Cardiac muscle cell (in vitro differentiated cells and primary cell): ENCODE data around the gene MIER3. TPM values are rescaled to one million over a fixed set of nuclear protein-coding genes. Genes with fewer than 3 reads are reported as not detected.
A peak's percentile ranks its signal among the peaks of the same experiment; 100 is the strongest.

Source experiments
- DNase-seq, 2 donors: peaks; one replicate each; pipeline versions ENCODE4 v3.0.0 to v3.0.0-alpha.2; 2010 to 2017; ENCODE audit warnings: low read depth in 1 of 2, low spot score in 1 of 2
- H3K27ac ChIP-seq: fragments of 200-600 bp; sonication (generic); 2 replicates; pipeline ENCODE4 v1.5.1; 2016
- H3K27me3 ChIP-seq: fragments of 200-600 bp; sonication (generic); 2 replicates; pipeline ENCODE4 v1.6.0; 2016; ENCODE audit warnings: control low read depth
- H3K36me3 ChIP-seq: fragments of 200-600 bp; sonication (generic); 2 replicates; pipeline ENCODE4 v1.5.1; 2016; ENCODE audit warnings: control low read depth
- H3K4me1 ChIP-seq: fragments of 200-600 bp; sonication (generic); 2 replicates; pipeline ENCODE4 v1.8.1; 2017; ENCODE audit warnings: low read depth, mild to moderate bottlenecking, mixed run types
- H3K4me3 ChIP-seq: fragments of 200-600 bp; sonication (generic); 2 replicates; pipeline ENCODE4 v1.5.1; 2016; ENCODE audit warnings: mild to moderate bottlenecking
- H3K9me3 ChIP-seq: fragments of 200-600 bp; sonication (generic); 2 replicates; pipeline ENCODE4 v1.5.1; 2017; ENCODE audit warnings: low read depth, mild to moderate bottlenecking, control low read depth
- polyA plus RNA-seq: library from polyadenylated mRNA; unstranded; fragments of >200 nt; fragmentation: Nextera tagmentation; extraction: Ambion mirVana; gene quantifications from 2 replicates; pipeline ENCODE4 v1.2.1, GENCODE V29; 2016
- total RNA-seq: library from RNA; depleted of rRNA; stranded (reverse); fragments of >200 nt; gene quantifications from 2 replicates; pipeline ENCODE4 v1.2.3, GENCODE V29; 2016
- TF ChIP-seq, protein P1 (sequence below): IDR thresholded peaks from 2 replicates; pipeline ENCODE4 v1.5.1; 2012; ENCODE audit warnings: low read depth, mild to moderate bottlenecking, low read length

Gene MIER3
- total and polyA plus RNA-seq, 2 experiments from 2014 or later = 7.2 to 17.4 TPM

DNA sequence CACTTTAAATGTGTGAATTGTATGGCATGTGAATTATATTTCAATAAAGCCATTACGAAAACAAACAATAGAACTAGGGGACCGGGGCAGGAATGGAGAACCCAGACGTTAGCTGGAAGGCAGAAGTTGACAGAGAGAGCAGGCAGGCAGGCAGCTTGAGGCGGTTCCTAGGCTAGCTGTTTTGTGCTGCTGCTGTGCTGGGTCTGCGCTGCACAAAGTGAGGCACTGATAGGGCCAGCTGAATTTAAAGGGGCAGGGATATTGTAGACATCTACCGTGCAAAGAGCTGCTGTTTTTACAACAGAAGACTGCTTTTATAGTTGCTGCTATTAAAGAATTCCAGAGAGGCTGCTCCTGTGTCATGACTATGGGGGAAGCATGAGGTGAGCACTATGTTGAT lies 21.6 kb upstream of the MIER3 start:
- TF ChIP-seq, protein P1, sequence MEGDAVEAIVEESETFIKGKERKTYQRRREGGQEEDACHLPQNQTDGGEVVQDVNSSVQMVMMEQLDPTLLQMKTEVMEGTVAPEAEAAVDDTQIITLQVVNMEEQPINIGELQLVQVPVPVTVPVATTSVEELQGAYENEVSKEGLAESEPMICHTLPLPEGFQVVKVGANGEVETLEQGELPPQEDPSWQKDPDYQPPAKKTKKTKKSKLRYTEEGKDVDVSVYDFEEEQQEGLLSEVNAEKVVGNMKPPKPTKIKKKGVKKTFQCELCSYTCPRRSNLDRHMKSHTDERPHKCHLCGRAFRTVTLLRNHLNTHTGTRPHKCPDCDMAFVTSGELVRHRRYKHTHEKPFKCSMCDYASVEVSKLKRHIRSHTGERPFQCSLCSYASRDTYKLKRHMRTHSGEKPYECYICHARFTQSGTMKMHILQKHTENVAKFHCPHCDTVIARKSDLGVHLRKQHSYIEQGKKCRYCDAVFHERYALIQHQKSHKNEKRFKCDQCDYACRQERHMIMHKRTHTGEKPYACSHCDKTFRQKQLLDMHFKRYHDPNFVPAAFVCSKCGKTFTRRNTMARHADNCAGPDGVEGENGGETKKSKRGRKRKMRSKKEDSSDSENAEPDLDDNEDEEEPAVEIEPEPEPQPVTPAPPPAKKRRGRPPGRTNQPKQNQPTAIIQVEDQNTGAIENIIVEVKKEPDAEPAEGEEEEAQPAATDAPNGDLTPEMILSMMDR = no peak
- no peaks in the 10 kb centered on the region for H3K9me3 ChIP-seq

GRCh38 chr5:56971275-56971674 lies 19.4 kb upstream of the MIER3 start:
- Histone ChIP-seq H3K36me3 (no peaks in the 10 kb centered on the region), H3K4me1 (no peaks in the 10 kb centered on the region), H3K27me3 (peaks cover 27% of the 10 kb centered on the region), H3K9me3 (no peaks in the 10 kb centered on the region), H3K27ac (no peak overlapping the region), H3K4me3 (no peak overlapping the region)
- no peak for DNase-seq
- TF ChIP-seq, protein P1 = no peak

More for the DNA sequence above, 21.6 kb upstream of the MIER3 start:
- Histone ChIP-seq H3K4me1 (no peaks in the 10 kb centered on the region), H3K4me3 (no peak overlapping the region), H3K27me3 (peaks cover 27% of the 10 kb centered on the region), H3K27ac (no peak overlapping the region), H3K36me3 (no peaks in the 10 kb centered on the region)
- no peak for DNase-seq

DNA sequence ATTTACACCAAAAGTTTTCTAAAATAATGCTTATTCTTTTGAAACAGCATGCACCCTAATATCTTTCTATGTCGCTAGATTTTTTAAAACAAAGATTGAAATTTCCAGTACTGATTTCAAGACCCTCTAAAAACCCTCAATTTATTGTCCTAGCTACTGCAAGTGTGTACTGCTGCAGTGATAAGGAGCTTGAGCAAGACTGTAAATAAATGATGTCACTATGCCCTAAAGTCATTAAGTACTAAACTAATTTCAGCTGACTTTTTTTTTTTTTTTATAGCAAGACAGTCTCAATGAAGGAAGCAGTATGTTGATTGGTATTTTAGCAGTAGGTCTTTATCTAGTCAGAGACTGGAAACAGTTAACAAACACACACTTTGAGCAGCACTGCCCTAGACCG lies 12.2 kb upstream of the MIER3 start:
- Histone ChIP-seq H3K4me1 (no peaks in the 10 kb centered on the region), H3K4me3 (no peak overlapping the region), H3K9me3 (no peaks in the 10 kb centered on the region), H3K36me3 (no peaks in the 10 kb centered on the region), H3K27ac (no peak overlapping the region), H3K27me3 (peaks cover 10% of the 10 kb centered on the region)
- TF ChIP-seq, protein P1 = no peak
- no peak for DNase-seq

GRCh38 chr5:56963246-56963645 lies 11.3 kb upstream of the MIER3 start:
- Histone ChIP-seq H3K4me3 (no peak overlapping the region), H3K36me3 (no peaks in the 10 kb centered on the region), H3K27me3 (peaks cover 19% of the 10 kb centered on the region), H3K27ac (no peak overlapping the region), H3K9me3 (no peaks in the 10 kb centered on the region), H3K4me1 (no peaks in the 10 kb centered on the region)
- TF ChIP-seq, protein P1 = no peak
- DNase-seq = no peak

DNA sequence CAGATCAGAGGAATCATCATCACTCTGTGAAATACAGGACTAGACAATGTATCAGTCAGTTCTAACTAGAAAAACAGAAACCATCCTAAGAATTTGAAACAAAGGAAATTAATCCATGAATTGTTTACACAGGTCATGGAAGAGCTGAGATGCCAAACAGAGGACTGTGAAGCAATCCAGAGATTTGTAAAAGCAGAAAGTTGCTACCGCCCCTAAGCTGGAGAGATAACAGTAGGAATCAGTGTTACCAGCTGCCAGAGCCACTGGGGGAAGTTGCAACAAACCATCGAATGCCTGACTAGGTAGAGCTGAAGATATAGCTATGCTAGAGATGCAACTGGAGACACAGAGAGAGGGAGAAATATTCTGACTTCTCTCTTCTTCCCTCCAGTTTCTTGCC lies 10.4 kb upstream of the MIER3 start:
- peak in 1 of 2 donors; percentile 48 for DNase-seq
- H3K27me3 ChIP-seq = peaks cover 25% of the 10 kb centered on the region
- TF ChIP-seq, protein P1 = no peak
- H3K4me1 ChIP-seq = no peaks in the 10 kb centered on the region
- H3K4me3 ChIP-seq = no peak overlapping the region
- H3K36me3 ChIP-seq = no peaks in the 10 kb centered on the region
- no peak overlapping the region for H3K27ac ChIP-seq
- no peaks in the 10 kb centered on the region for H3K9me3 ChIP-seq

DNA sequence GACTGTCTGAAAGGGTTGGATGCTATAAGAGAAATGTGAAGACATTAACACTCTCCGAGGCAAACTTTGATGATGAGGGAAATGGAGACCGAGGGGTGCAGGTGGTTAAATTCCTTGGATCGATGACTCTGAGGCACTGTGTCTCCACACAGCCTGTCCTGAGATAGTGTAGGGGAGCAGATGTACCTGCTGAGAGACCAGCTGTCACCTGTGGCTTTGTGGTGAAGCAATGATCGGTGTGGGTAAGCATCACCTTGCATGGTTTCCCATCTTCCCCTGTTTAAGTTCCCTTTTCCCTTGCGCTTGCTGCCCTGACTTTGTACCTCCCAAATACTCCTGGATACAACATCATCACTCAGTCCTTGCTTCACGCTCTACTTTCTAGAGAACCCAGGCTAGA lies 9.8 kb upstream of the MIER3 start:
- Histone ChIP-seq H3K36me3 (no peaks in the 10 kb centered on the region), H3K27me3 (peaks cover 29% of the 10 kb centered on the region), H3K27ac (no peak overlapping the region), H3K9me3 (no peaks in the 10 kb centered on the region), H3K4me1 (no peaks in the 10 kb centered on the region), H3K4me3 (no peak overlapping the region)
- no peak for DNase-seq
- TF ChIP-seq, protein P1 = no peak
